GM12872 (cell line): Measurements from ENCODE around the gene MARCKS.

Experiments
- CTCF ChIP-seq: IDR thresholded peaks from 3 replicates; pipeline ENCODE4 v1.5.1; 2011; ENCODE audit warnings: low read depth, mild to moderate bottlenecking, low read length, moderate library complexity; ENCODE audit not compliant: insufficient read depth

Gene MARCKS

GRCh38 chr6:113848811-113849210 lies 8.3 kb upstream of the MARCKS start:
- no peak for TF ChIP-seq CTCF

GRCh38 chr6:113853252-113853651 lies 3.9 kb upstream of the MARCKS start:
- no peak for TF ChIP-seq CTCF

- peak; percentile 18; the same call in 1 of the 3 replicates for TF ChIP-seq CTCF
Measured at GRCh38 chr6:113854531-113855499, 2.3 kb upstream of the MARCKS start.

GRCh38 chr6:113855500-113856374 lies 1.4 kb upstream of the MARCKS start:
- TF ChIP-seq CTCF = no peak

GRCh38 chr6:113856375-113856624 lies 845 bp upstream of the MARCKS start:
- TF ChIP-seq CTCF = no peak

GRCh38 chr6:113857556-113858479 lies 673 bp downstream of the MARCKS start:
- TF ChIP-seq CTCF = no peak
